SU-DHL-6 (cell line): Measurements from ENCODE around the gene EMB.

Source experiments
- H2AFZ ChIP-seq: fragments of 200-600 bp; sonication (generic); 2 replicates; pipeline ENCODE4 v1.6.1; 2014; ENCODE audit warnings: low read depth, mild to moderate bottlenecking, moderate library complexity, mixed read lengths, antibody characterized with exemption, low read length; ENCODE audit not compliant: severe bottlenecking
- H3F3A ChIP-seq: fragments of 200-600 bp; shearing (Covaris generic); 2 replicates; pipeline ENCODE4 v1.6.0; 2016; ENCODE audit warnings: antibody characterized with exemption, mild to moderate bottlenecking; ENCODE audit not compliant: insufficient read depth
- H3K27ac ChIP-seq: fragments of 200-600 bp; sonication (generic); 2 replicates; pipeline ENCODE4 v1.5.1; 2016; ENCODE audit warnings: low read depth, mild to moderate bottlenecking, low read length, moderate library complexity, mixed read lengths
- H3K27me3 ChIP-seq: fragments of 200-600 bp; sonication (generic), shearing (Covaris generic); 2 replicates; pipeline ENCODE4 v1.6.0; 2014; ENCODE audit warnings: mild to moderate bottlenecking, low read length
- H3K36me3 ChIP-seq: fragments of 200-600 bp; sonication (generic); 2 replicates; pipeline ENCODE4 v1.6.1; 2014; ENCODE audit warnings: mild to moderate bottlenecking, low read length, mixed read lengths
- H3K4me2 ChIP-seq: fragments of 300-600, 200-600 bp; shearing (Covaris generic), sonication (generic); 2 replicates; pipeline ENCODE4 v1.6.0; 2014; ENCODE audit warnings: low read length, low read depth, mild to moderate bottlenecking; ENCODE audit not compliant: poor library complexity, severe bottlenecking
- H3K4me3 ChIP-seq: fragments of 200-600 bp; sonication (generic); 2 replicates; pipeline ENCODE4 v1.5.1; 2014; ENCODE audit warnings: antibody characterized with exemption, low read length, mild to moderate bottlenecking, mixed read lengths; ENCODE audit not compliant: insufficient read depth, poor library complexity, severe bottlenecking
- H3K79me2 ChIP-seq: fragments of 200-600 bp; sonication (generic); 2 replicates; pipeline ENCODE4 v1.6.1; 2014; ENCODE audit warnings: mild to moderate bottlenecking, low read length, moderate library complexity; ENCODE audit not compliant: insufficient read depth
- H3K9ac ChIP-seq: fragments of 200-600 bp; sonication (generic); 2 replicates; pipeline ENCODE4 v1.7.0; 2014; ENCODE audit warnings: mild to moderate bottlenecking, low read length
- H3K9me2 ChIP-seq: fragments of 200-600 bp; sonication (generic); replicated peaks from 2 replicates; pipeline ENCODE4 v1.6.1; 2014; ENCODE audit warnings: low read length; ENCODE audit not compliant: insufficient read depth
- H3K9me3 ChIP-seq: fragments of 200-600 bp; sonication (generic); 2 replicates; pipeline ENCODE4 v1.6.1; 2014; ENCODE audit warnings: low read length, mixed read lengths; ENCODE audit not compliant: insufficient read depth
- H4K20me1 ChIP-seq: fragments of 200-600 bp; sonication (generic); 2 replicates; pipeline ENCODE4 v1.6.1; 2014; ENCODE audit warnings: low read depth, mild to moderate bottlenecking, antibody characterized with exemption, low read length, moderate library complexity, mixed read lengths
- EZH2phosphoT487 ChIP-seq: fragments of 200-600 bp; sonication (generic), shearing (Covaris generic); conservative IDR thresholded peaks from 2 replicates; pipeline ENCODE4 v1.6.1; 2018; ENCODE audit warnings: mild to moderate bottlenecking, antibody characterized with exemption, low read length, moderate library complexity, mixed read lengths
- TF ChIP-seq, protein P1 (sequence below): fragments of 200-600 bp; sonication (generic); IDR thresholded peaks from one replicate; pipeline ENCODE4 v1.5.1; 2017; ENCODE audit warnings: antibody characterized with exemption, mild to moderate bottlenecking, low read length, moderate library complexity; ENCODE audit not compliant: insufficient read depth, poor library complexity, severe bottlenecking

The EMB gene

DNA sequence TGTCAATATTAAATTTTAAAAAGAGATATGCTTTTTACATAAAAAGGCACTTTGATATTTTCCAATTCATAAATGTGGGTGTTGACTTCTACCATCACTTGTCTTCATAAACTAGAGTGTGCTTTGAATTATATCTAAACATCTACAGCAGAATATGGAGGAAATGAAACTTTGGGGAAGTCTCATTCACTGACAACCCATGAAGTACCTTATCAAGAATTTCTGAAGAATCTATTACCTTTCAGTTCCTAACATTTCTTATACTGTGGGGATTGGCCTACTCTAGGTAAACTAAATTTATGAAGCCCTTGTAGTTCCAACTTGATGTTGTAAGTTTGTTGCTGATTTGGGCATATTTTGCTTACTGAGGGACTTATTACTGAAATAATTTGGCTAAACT is 81.9 kb downstream of the EMB start:
- no peaks in the 10 kb centered on the region for H3K9me2 ChIP-seq
- no peak overlapping the region for H3K27ac ChIP-seq
- H4K20me1 ChIP-seq, result no peaks in the 10 kb centered on the region
- H3K79me2 ChIP-seq, result no peaks in the 10 kb centered on the region
- no peak overlapping the region for H2AFZ ChIP-seq
- H3K36me3 ChIP-seq, result no peaks in the 10 kb centered on the region
- H3K9me3 ChIP-seq, result no peaks in the 10 kb centered on the region
- no peak overlapping the region for H3K9ac ChIP-seq
- H3F3A ChIP-seq, result no peaks in the 10 kb centered on the region
- no peak overlapping the region for H3K4me2 ChIP-seq
- no peaks in the 10 kb centered on the region for H3K27me3 ChIP-seq
- H3K4me3 ChIP-seq, result no peak overlapping the region
- TF ChIP-seq EZH2phosphoT487, result no peak
- TF ChIP-seq, protein P1, sequence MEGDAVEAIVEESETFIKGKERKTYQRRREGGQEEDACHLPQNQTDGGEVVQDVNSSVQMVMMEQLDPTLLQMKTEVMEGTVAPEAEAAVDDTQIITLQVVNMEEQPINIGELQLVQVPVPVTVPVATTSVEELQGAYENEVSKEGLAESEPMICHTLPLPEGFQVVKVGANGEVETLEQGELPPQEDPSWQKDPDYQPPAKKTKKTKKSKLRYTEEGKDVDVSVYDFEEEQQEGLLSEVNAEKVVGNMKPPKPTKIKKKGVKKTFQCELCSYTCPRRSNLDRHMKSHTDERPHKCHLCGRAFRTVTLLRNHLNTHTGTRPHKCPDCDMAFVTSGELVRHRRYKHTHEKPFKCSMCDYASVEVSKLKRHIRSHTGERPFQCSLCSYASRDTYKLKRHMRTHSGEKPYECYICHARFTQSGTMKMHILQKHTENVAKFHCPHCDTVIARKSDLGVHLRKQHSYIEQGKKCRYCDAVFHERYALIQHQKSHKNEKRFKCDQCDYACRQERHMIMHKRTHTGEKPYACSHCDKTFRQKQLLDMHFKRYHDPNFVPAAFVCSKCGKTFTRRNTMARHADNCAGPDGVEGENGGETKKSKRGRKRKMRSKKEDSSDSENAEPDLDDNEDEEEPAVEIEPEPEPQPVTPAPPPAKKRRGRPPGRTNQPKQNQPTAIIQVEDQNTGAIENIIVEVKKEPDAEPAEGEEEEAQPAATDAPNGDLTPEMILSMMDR, result no peak

DNA sequence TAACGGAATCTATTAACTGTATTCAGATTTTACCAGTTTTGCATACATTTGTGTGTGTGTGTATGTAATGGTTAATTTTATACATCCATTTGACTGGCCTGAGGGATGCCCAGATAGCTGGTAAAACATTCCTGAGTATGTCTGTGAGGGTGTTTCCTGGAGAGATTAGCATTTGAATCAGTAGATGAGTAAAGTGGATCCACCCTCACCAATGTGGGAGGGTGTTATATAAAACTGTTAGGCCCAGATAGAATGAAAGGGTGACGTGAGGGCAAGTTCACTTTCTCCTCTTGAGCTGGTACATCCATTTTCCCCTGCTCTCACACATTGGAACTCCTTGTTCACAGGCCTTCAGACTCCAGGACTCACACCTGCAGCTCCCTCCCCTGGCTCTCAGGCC is 88.7 kb downstream of the EMB start:
- Histone ChIP-seq H3F3A (no peaks in the 10 kb centered on the region), H3K27me3 (no peaks in the 10 kb centered on the region), H4K20me1 (no peaks in the 10 kb centered on the region), H3K9me2 (no peaks in the 10 kb centered on the region), H2AFZ (no peak overlapping the region), H3K4me2 (no peak overlapping the region), H3K27ac (no peak overlapping the region), H3K79me2 (no peaks in the 10 kb centered on the region), H3K36me3 (0 out of 2 replicates have a peak, but pooled peaks cover 3% of the 10 kb centered on the region), H3K9ac (no peak overlapping the region), H3K9me3 (no peaks in the 10 kb centered on the region), H3K4me3 (no peak overlapping the region)
- TF ChIP-seq, protein P1, result no peak
- TF ChIP-seq EZH2phosphoT487, result no peak
